H1 (cell line): Measurements from ENCODE around the gene KLHL7. TPM values are rescaled to one million over a fixed set of nuclear protein-coding genes. Genes with fewer than 3 reads are reported as not detected.

Experiments used
- CTCF ChIA-PET: fragments of 300-600 bp; sonication (Branson Sonifier 250); formaldehyde crosslinking; loops from one replicate; lab custom pipeline; 2021; ENCODE audit not compliant: partially characterized antibody; lab: Charles Lee
- POLR2A ChIA-PET: fragments of 300-600 bp; sonication (Branson Sonifier 250); formaldehyde crosslinking; loops from one replicate; lab custom pipeline; 2021; ENCODE audit warnings: inconsistent platforms; ENCODE audit not compliant: partially characterized antibody; lab: Charles Lee
- DNase-seq, 2 experiments: peaks; one replicate each; pipeline versions ENCODE4 v3.0.0 to v3.0.0-alpha.2; 2010 to 2022; ENCODE audit warnings: low spot score in 2 of 2, low read depth in 1 of 2, mixed read lengths in 1 of 2
- FAIRE-seq: peaks from 2 replicates; lab custom pipeline; 2011; peaks lifted over from hg19 to GRCh38; lab: Jason Lieb, UNC
- H2AFZ ChIP-seq: 2 replicates; pipeline ENCODE4 v1.8.1; 2012; ENCODE audit warnings: low read length, inconsistent platforms
- H2AK5ac ChIP-seq: 2 replicates; pipeline ENCODE4 v1.6.1; 2013; ENCODE audit warnings: low read depth, low read length
- H2BK120ac ChIP-seq: replicated peaks from 2 replicates; pipeline ENCODE3; 2013; ENCODE audit warnings: low read depth, low read length, inconsistent platforms
- H2BK12ac ChIP-seq: 2 replicates; pipeline ENCODE4 v1.6.1; 2013; ENCODE audit warnings: low read depth, low read length
- H2BK15ac ChIP-seq: 2 replicates; pipeline ENCODE4 v1.6.1; 2013; ENCODE audit warnings: low read length
- H2BK20ac ChIP-seq: 2 replicates; pipeline ENCODE4 v1.6.1; 2013; ENCODE audit warnings: low read length
- H2BK5ac ChIP-seq: 2 replicates; pipeline ENCODE4 v1.6.1; 2013; ENCODE audit warnings: low read depth, low read length
- H3K14ac ChIP-seq: 2 replicates; pipeline ENCODE4 v1.6.1; 2013; ENCODE audit warnings: inconsistent platforms; ENCODE audit not compliant: insufficient read length
- H3K18ac ChIP-seq: 2 replicates; pipeline ENCODE4 v1.6.1; 2013; ENCODE audit warnings: low read length; ENCODE audit errors: extremely low read depth
- H3K23ac ChIP-seq: 2 replicates; pipeline ENCODE4 v1.6.1; 2013; ENCODE audit warnings: inconsistent platforms; ENCODE audit not compliant: insufficient read length
- H3K23me2 ChIP-seq: 2 replicates; pipeline ENCODE4 v1.6.1; 2013; ENCODE audit warnings: low read depth, low read length
- H3K27ac ChIP-seq: 2 replicates; pipeline ENCODE4 v1.6.1; 2011; ENCODE audit warnings: low read depth, low read length, inconsistent platforms
- H3K27me3 ChIP-seq, 4 experiments: replicated peaks in 1 of 4; 1 replicate in 1 of 4; 2 replicates in 3 of 4; pipeline versions ENCODE4 v1.6.1 to v1.8.1; 2011 to 2013; ENCODE audit warnings: low read length in 3 of 4, mild to moderate bottlenecking in 3 of 4, inconsistent platforms in 2 of 4, mixed read lengths in 2 of 4, moderate library complexity in 1 of 4; ENCODE audit not compliant: control insufficient read depth in 3 of 4, insufficient read depth in 3 of 4; ENCODE audit errors: extremely low read depth in 1 of 4
- H3K36me3 ChIP-seq, 4 experiments: 2 replicates each; pipeline versions ENCODE4 v1.6.1 to v1.8.1; 2011 to 2013; ENCODE audit warnings: mild to moderate bottlenecking in 4 of 4, low read length in 3 of 4, moderate library complexity in 2 of 4, control low read depth in 1 of 4, inconsistent platforms in 1 of 4; ENCODE audit not compliant: insufficient read depth in 4 of 4, control insufficient read depth in 2 of 4
- H3K4ac ChIP-seq: replicated peaks from 2 replicates; pipeline ENCODE3; 2013; ENCODE audit warnings: low read length, low read depth, mixed read lengths, inconsistent platforms; ENCODE audit not compliant: insufficient read length
- H3K4me1 ChIP-seq, 4 experiments: replicated peaks in 1 of 4; 1 replicate in 1 of 4; 2 replicates in 3 of 4; pipeline versions ENCODE4 v1.6.1 to v1.8.1; 2011 to 2013; ENCODE audit warnings: low read length in 3 of 4, inconsistent platforms in 2 of 4, mixed read lengths in 1 of 4; ENCODE audit not compliant: insufficient read depth in 4 of 4, control insufficient read depth in 3 of 4
- H3K4me2 ChIP-seq, 2 experiments: 2 replicates each; pipeline versions ENCODE4 v1.6.1 to v1.8.1; 2011 to 2013; ENCODE audit warnings: low read depth in 2 of 2, low read length in 2 of 2, control low read depth in 1 of 2, inconsistent platforms in 1 of 2, mild to moderate bottlenecking in 1 of 2; ENCODE audit not compliant: insufficient read depth in 1 of 2
- H3K4me3 ChIP-seq, 4 experiments: fragments of 200-600, 300-600 bp in 1 of 4; sonication (generic), shearing (Covaris generic), sonication (Bioruptor Twin) in 1 of 4; 2 replicates each; pipeline versions ENCODE4 v1.5.1 to v1.8.1; 2011 to 2016; ENCODE audit warnings: low read length in 4 of 4, low read depth in 3 of 4, control low read depth in 2 of 4, inconsistent platforms in 2 of 4, mild to moderate bottlenecking in 2 of 4, mixed read lengths in 1 of 4, moderate library complexity in 1 of 4; ENCODE audit not compliant: insufficient read depth in 2 of 4; ENCODE audit errors: extremely low read depth in 1 of 4
- H3K56ac ChIP-seq: replicated peaks from 2 replicates; pipeline ENCODE3; 2013; ENCODE audit warnings: low read depth, mild to moderate bottlenecking, mixed read lengths, low read length, inconsistent platforms; ENCODE audit not compliant: insufficient read length
- H3K79me1 ChIP-seq: 2 replicates; pipeline ENCODE4 v1.6.1; 2013; ENCODE audit warnings: low read depth, low read length, control low read depth
- H3K79me2 ChIP-seq, 2 experiments: 2 replicates each; pipeline versions ENCODE4 v1.6.1 to v1.8.1; 2012 to 2013; ENCODE audit warnings: low read length in 2 of 2, mild to moderate bottlenecking in 2 of 2, inconsistent platforms in 1 of 2; ENCODE audit not compliant: insufficient read depth in 2 of 2, control insufficient read depth in 1 of 2
- H3K9ac ChIP-seq, 4 experiments: replicated peaks in 1 of 4; 1 replicate in 1 of 4; 2 replicates in 3 of 4; pipeline versions ENCODE4 v1.6.1 to v1.8.1; 2011 to 2013; ENCODE audit warnings: low read depth in 3 of 4, low read length in 3 of 4, control low read depth in 2 of 4, mild to moderate bottlenecking in 2 of 4, moderate library complexity in 2 of 4, inconsistent platforms in 1 of 4; ENCODE audit errors: extremely low read depth in 1 of 4
- H3K9me3 ChIP-seq, 2 experiments: 2 replicates each; pipeline versions ENCODE4 v1.6.1 to v1.8.1; 2012 to 2013; ENCODE audit warnings: mild to moderate bottlenecking in 2 of 2, moderate library complexity in 2 of 2, control low read depth in 1 of 2, inconsistent platforms in 1 of 2, low read depth in 1 of 2, low read length in 1 of 2, mixed read lengths in 1 of 2; ENCODE audit not compliant: insufficient read depth in 2 of 2
- H4K20me1 ChIP-seq, 2 experiments: replicated peaks in 1 of 2; 2 replicates each; pipeline versions ENCODE3 to v1.8.1; 2011 to 2013; ENCODE audit warnings: inconsistent platforms in 2 of 2, low read length in 2 of 2, mild to moderate bottlenecking in 1 of 2; ENCODE audit not compliant: insufficient read depth in 2 of 2, control insufficient read depth in 1 of 2
- H4K5ac ChIP-seq: 2 replicates; pipeline ENCODE4 v1.6.1; 2013; ENCODE audit warnings: low read length, low read depth, mixed read lengths, inconsistent platforms; ENCODE audit not compliant: insufficient read length
- H4K8ac ChIP-seq: 2 replicates; pipeline ENCODE4 v1.8.0; 2013; ENCODE audit warnings: mild to moderate bottlenecking, moderate library complexity, low read length, inconsistent platforms; ENCODE audit not compliant: insufficient read depth; ENCODE audit errors: extremely low read depth
- H4K91ac ChIP-seq: replicated peaks from 2 replicates; pipeline ENCODE3; 2013; ENCODE audit warnings: low read length, mixed read lengths, inconsistent platforms; ENCODE audit not compliant: insufficient read length
- BCL11A ChIP-seq, 2 experiments: IDR thresholded peaks; one replicate each; pipeline ENCODE4 v1.6.1; 2011; ENCODE audit warnings: low read depth in 2 of 2, low read length in 2 of 2, mild to moderate bottlenecking in 2 of 2
- CHD1 ChIP-seq: IDR thresholded peaks from 2 replicates; pipeline ENCODE4 v1.6.1; 2012; ENCODE audit warnings: low read depth, low read length, improper control_type of control experiment
- CREB1 ChIP-seq: IDR thresholded peaks from 2 replicates; pipeline ENCODE4 v1.6.1; 2012; ENCODE audit warnings: inconsistent platforms
- EP300 ChIP-seq, 2 experiments: IDR thresholded peaks; 1 replicate in 1 of 2; 2 replicates in 1 of 2; pipeline ENCODE4 v1.6.1; 2011 to 2012; ENCODE audit warnings: low read depth in 2 of 2, low read length in 2 of 2, mild to moderate bottlenecking in 2 of 2, borderline replicate concordance in 1 of 2, inconsistent platforms in 1 of 2, moderate library complexity in 1 of 2
- GABPA ChIP-seq: IDR thresholded peaks from 2 replicates; pipeline ENCODE4 v1.6.1; 2011; ENCODE audit warnings: mild to moderate bottlenecking, low read length, moderate library complexity, borderline replicate concordance; ENCODE audit not compliant: insufficient read depth
- KDM4A ChIP-seq: IDR thresholded peaks from one replicate; pipeline ENCODE4 v1.7.1; 2012; ENCODE audit warnings: low read depth, mild to moderate bottlenecking, moderate library complexity, low read length, inconsistent platforms; ENCODE audit not compliant: severe bottlenecking
- POLR2AphosphoS5 ChIP-seq: IDR thresholded peaks from 2 replicates; pipeline ENCODE4 v1.6.1; 2011; ENCODE audit warnings: low read depth, low read length
- RAD21 ChIP-seq, 2 experiments: IDR thresholded peaks in 1 of 2; conservative IDR thresholded peaks in 1 of 2; 2 replicates each; pipeline ENCODE4 v1.6.1; 2011; ENCODE audit warnings: low read depth in 2 of 2, low read length in 2 of 2, improper control_type of control experiment in 1 of 2, inconsistent platforms in 1 of 2, mild to moderate bottlenecking in 1 of 2, moderate library complexity in 1 of 2
- RFX5 ChIP-seq: IDR thresholded peaks from 2 replicates; pipeline ENCODE4 v1.6.1; 2011; ENCODE audit warnings: low read depth, low read length, improper control_type of control experiment, borderline replicate concordance
- RNF2 ChIP-seq: fragments of 200-900, 300-1000 bp; sonication (generic); IDR thresholded peaks from 2 replicates; pipeline ENCODE4 v1.7.1; 2016; ENCODE audit warnings: borderline replicate concordance, low read depth, mild to moderate bottlenecking, antibody characterized with exemption, low read length; ENCODE audit not compliant: poor library complexity, severe bottlenecking; ENCODE audit errors: missing control alignments
- RXRA ChIP-seq: IDR thresholded peaks from 2 replicates; pipeline ENCODE4 v1.6.1; 2011; ENCODE audit warnings: low read depth, mild to moderate bottlenecking, low read length, moderate library complexity; ENCODE audit not compliant: insufficient read depth
- WGBS, 2 experiments: shearing (Covaris generic) in 1 of 2; methylation state at CpG; one replicate each; pipeline versions ENCODE4 v1.1.6 to v1.1.7; 2013 to 2015; ENCODE audit warnings: low lambda C conversion rate in 2 of 2, mixed read lengths in 2 of 2, inconsistent platforms in 1 of 2, low coverage in 1 of 2, missing lambda C conversion rate in 1 of 2; ENCODE audit not compliant: insufficient replicate concordance in 2 of 2, insufficient coverage in 1 of 2, insufficient read length in 1 of 2; ENCODE audit errors: extremely low coverage in 1 of 2, missing lambda C conversion rate in 1 of 2; 5-methylcytosine and 5-hydroxymethylcytosine counted together
- polyA plus RNA-seq, 7 experiments: library from polyadenylated mRNA; depleted of rRNA in 3 of 7; stranded (reverse) in 5 of 7; unstranded in 2 of 7; fragments of >200 nt in 5 of 7; fragments of 200-250 nt in 2 of 7; gene quantifications; 1 replicate in 5 of 7; 2 replicates in 1 of 7; 4 replicates in 1 of 7; pipeline versions ENCODE4 v1.2.1 to v1.2.3, GENCODE V29; 2011 to 2013; ENCODE audit warnings: missing spikeins in 2 of 7, mixed read lengths in 2 of 7
- total RNA-seq: library from RNA; stranded (reverse); fragmentation: NEBNext Ultra II Directional; extraction: Animal tissue kit (Norgen Biotek cat#: 25700); gene quantifications from 2 replicates; pipeline ENCODE4 v1.2.1, GENCODE V29; 2021

The KLHL7 gene
- total and polyA plus RNA-seq, 2 of the 8 experiments (the other 6 are each of a cell fraction or from before 2014, with no cell fraction given) = 65.3 to 115 TPM

GRCh38 chr7:23165316-23165715, 59.7 kb downstream of the KLHL7 start:
- Histone ChIP-seq H3K9ac (no peak overlapping the region), H3K36me3 (peaks cover 0 to 12% (median 4%) of the 10 kb centered on the region in 4 experiments; a peak in 4 of 8 replicates), H3K9me3 (no peaks in the 10 kb centered on the region)
- TF ChIP-seq POLR2AphosphoS5 = no peak
- no peak for TF ChIP-seq KDM4A
- TF ChIP-seq RNF2 = no peak
- TF ChIP-seq EP300 (IDR thresholded peaks at IDR 0.05; ENCODE audit: borderline replicate concordance in 1 of 2, low read depth in 2 of 2, low read length in 2 of 2) = no peak
- no peak for TF ChIP-seq RFX5
- no peak for TF ChIP-seq CREB1
- TF ChIP-seq GABPA = no peak
- TF ChIP-seq RXRA = no peak
- TF ChIP-seq RAD21 (IDR thresholded peaks at IDR 0.05 in 1 of 2, conservative IDR thresholded peaks at IDR 0.05 in 1 of 2; ENCODE audit: low read depth in 2 of 2, low read length in 2 of 2) = no peak
- TF ChIP-seq CHD1 = no peak
- no peak for TF ChIP-seq BCL11A (IDR thresholded peaks at IDR 0.05; ENCODE audit: low read depth in 2 of 2, low read length in 2 of 2)
- TF ChIP-seq, all 59 proteins: peak for 0
- Histone ChIP-seq H2AK5ac (no peak overlapping the region), H3K27ac (no peak overlapping the region), H2BK5ac (no peak overlapping the region), H4K8ac (no peak overlapping the region), H3K4ac (no peak overlapping the region), H2BK15ac (no peak overlapping the region), H2BK20ac (no peak overlapping the region), H3K56ac (no peak overlapping the region), H3K4me2 (no peak overlapping the region), H4K20me1 (no peaks in the 10 kb centered on the region), H3K27me3 (no peaks in the 10 kb centered on the region), H3K4me3 (no peak overlapping the region), H3K23ac (no peak overlapping the region), H3K23me2 (no peaks in the 10 kb centered on the region), H2BK120ac (no peak overlapping the region), H2AFZ (no peak overlapping the region), H3K18ac (no peak overlapping the region), H3K4me1 (no peaks in the 10 kb centered on the region), H2BK12ac (no peak overlapping the region), H3K79me2 (no peaks in the 10 kb centered on the region), H3K14ac (no peak overlapping the region), H3K79me1 (no peaks in the 10 kb centered on the region), H4K91ac (no peak overlapping the region), H4K5ac (no peak overlapping the region)
- 90% methylated on average over 1 of the region's 1 CpG; no CpG with 5 or more reads in 1 of the 2 experiments for WGBS, 2 experiments
- CTCF ChIA-PET = interaction anchor here (1.4 kb wide), 1 partner anchor 67 kb away, joined by 4 read pairs; no protein-coding TSS in a partner anchor
- POLR2A ChIA-PET = interaction anchor here (1.3 to 2.0 kb wide), 2 partner anchors 8 to 59 kb away, joined by 3 to 9 read pairs; partner anchors contain the start of gene KLHL7
- FAIRE-seq = no peak
- no peak for DNase-seq
